Mucosa of descending colon (tissue), 3 donors: ENCODE results near the gene TNRC18. TPM values are rescaled to one million over a fixed set of nuclear protein-coding genes. Genes with fewer than 3 reads are reported as not detected.

Source experiments
- ATAC-seq: fragments of 200-7000 bp; cut with Tn5 transposase; one replicate; pipeline ENCODE4 v1.9.1; 2020; ENCODE audit warnings: mild to moderate bottlenecking, moderate library complexity
- DNase-seq, 3 donors: peaks; one replicate each; pipeline ENCODE4 v3.0.0-alpha.2; 2020
- H3K36me3 ChIP-seq: fragments of 200-600 bp; one replicate; pipeline ENCODE4 v1.8.0; 2021; ENCODE audit warnings: low read depth, mild to moderate bottlenecking
- H3K4me1 ChIP-seq: fragments of 200-600 bp; one replicate; pipeline ENCODE4 v1.8.0; 2021; ENCODE audit warnings: low read depth, mild to moderate bottlenecking
- H3K4me3 ChIP-seq: fragments of 200-600 bp; one replicate; pipeline ENCODE4 v1.8.0; 2021; ENCODE audit warnings: mild to moderate bottlenecking
- H3K9me3 ChIP-seq: fragments of 200-600 bp; one replicate; pipeline ENCODE4 v1.8.0; 2021; ENCODE audit warnings: mild to moderate bottlenecking
- CTCF ChIP-seq: fragments of 200-600 bp; IDR thresholded peaks from one replicate; pipeline ENCODE4 v1.8.0; 2022; ENCODE audit warnings: antibody characterized with exemption, mild to moderate bottlenecking
- intact Hi-C, 2 donors: fragments of 100-400 bp; cut with DNase I in 1 of 2; cut with micrococcal nuclease in 1 of 2; formaldehyde crosslinking; loops; one replicate each; pipeline versions ENCODE4 v1.11.0 to v1.11.1; 2022; cut with DNase I, micrococcal nuclease
- total RNA-seq, 3 donors: library from RNA; stranded (reverse); fragmentation: NEBNext Ultra II Directional in 2 of 3; extraction: Animal tissue kit (Norgen Biotek cat#: 25700) in 2 of 3; gene quantifications; one replicate each; pipeline versions ENCODE4 v1.2.1 to v1.2.4, GENCODE V29; 2021 to 2023
- donor health status: DM: no; HTN: no; CAD: no; lungs with moderate emphysema.
- donor health status: DM: no; HTN: no; CAD: no.
- donor health status: DM: no; HTN: yes; CAD: no.

TNRC18 gene
- total RNA-seq, 3 donors from 2014 or later = 94.0 to 170 (median 112) TPM

- DNase-seq = no peak
- H3K36me3 ChIP-seq = no peaks in the 10 kb centered on the region
- no peaks in the 10 kb centered on the region for H3K9me3 ChIP-seq
- ATAC-seq = no peak
- no peaks in the 10 kb centered on the region for H3K4me1 ChIP-seq
- no peak overlapping the region for H3K4me3 ChIP-seq
- intact Hi-C loops = no loop called here
- TF ChIP-seq CTCF = no peak
Measured at GRCh38 chr7:5470167-5470532, 46.5 kb upstream of the TNRC18 start.

GRCh38 chr7:5469375-5470166, 45.9 kb upstream of the TNRC18 start:
- intact Hi-C loops = no loop called here
- no peaks in the 10 kb centered on the region for H3K36me3 ChIP-seq
- H3K4me1 ChIP-seq = no peaks in the 10 kb centered on the region
- DNase-seq = no peak
- TF ChIP-seq CTCF = no peak
- ATAC-seq = no peak
- H3K4me3 ChIP-seq = no peak overlapping the region
- no peaks in the 10 kb centered on the region for H3K9me3 ChIP-seq

- H3K4me1 ChIP-seq = no peaks in the 10 kb centered on the region
- H3K36me3 ChIP-seq = no peaks in the 10 kb centered on the region
- no peak for TF ChIP-seq CTCF
- DNase-seq = no peak
- intact Hi-C loops = no loop called here
- no peak for ATAC-seq
- H3K4me3 ChIP-seq = no peak overlapping the region
- no peaks in the 10 kb centered on the region for H3K9me3 ChIP-seq
Measured at GRCh38 chr7:5467645-5468044, 44.0 kb upstream of the TNRC18 start.

- intact Hi-C loops = no loop called here
- H3K4me3 ChIP-seq = no peak overlapping the region
- H3K9me3 ChIP-seq = no peaks in the 10 kb centered on the region
- H3K4me1 ChIP-seq = no peaks in the 10 kb centered on the region
- DNase-seq (no peak), ATAC-seq (no peak)
- no peaks in the 10 kb centered on the region for H3K36me3 ChIP-seq
- no peak for TF ChIP-seq CTCF
Measured at GRCh38 chr7:5466551-5466950, 42.9 kb upstream of the TNRC18 start.

GRCh38 chr7:5463031-5463430, 39.4 kb upstream of the TNRC18 start:
- Histone ChIP-seq H3K36me3 (no peaks in the 10 kb centered on the region), H3K4me3 (no peak overlapping the region), H3K9me3 (no peaks in the 10 kb centered on the region), H3K4me1 (no peaks in the 10 kb centered on the region)
- no peak for TF ChIP-seq CTCF
- intact Hi-C loops = no loop called here
- DNase-seq (no peak), ATAC-seq (no peak)

GRCh38 chr7:5462216-5462615, 38.6 kb upstream of the TNRC18 start:
- intact Hi-C loops = no loop called here
- DNase-seq (no peak), ATAC-seq (no peak)
- Histone ChIP-seq H3K36me3 (no peaks in the 10 kb centered on the region), H3K4me1 (no peaks in the 10 kb centered on the region), H3K9me3 (no peaks in the 10 kb centered on the region), H3K4me3 (no peak overlapping the region)
- no peak for TF ChIP-seq CTCF
